Measurements from ENCODE around the gene LEFTY1. TPM values are rescaled to one million over a fixed set of nuclear protein-coding genes. Genes with fewer than 3 reads are reported as not detected.

The LEFTY1 gene
- total RNA-seq, 1 donor from 2014 or later = 0.28 TPM

DNA sequence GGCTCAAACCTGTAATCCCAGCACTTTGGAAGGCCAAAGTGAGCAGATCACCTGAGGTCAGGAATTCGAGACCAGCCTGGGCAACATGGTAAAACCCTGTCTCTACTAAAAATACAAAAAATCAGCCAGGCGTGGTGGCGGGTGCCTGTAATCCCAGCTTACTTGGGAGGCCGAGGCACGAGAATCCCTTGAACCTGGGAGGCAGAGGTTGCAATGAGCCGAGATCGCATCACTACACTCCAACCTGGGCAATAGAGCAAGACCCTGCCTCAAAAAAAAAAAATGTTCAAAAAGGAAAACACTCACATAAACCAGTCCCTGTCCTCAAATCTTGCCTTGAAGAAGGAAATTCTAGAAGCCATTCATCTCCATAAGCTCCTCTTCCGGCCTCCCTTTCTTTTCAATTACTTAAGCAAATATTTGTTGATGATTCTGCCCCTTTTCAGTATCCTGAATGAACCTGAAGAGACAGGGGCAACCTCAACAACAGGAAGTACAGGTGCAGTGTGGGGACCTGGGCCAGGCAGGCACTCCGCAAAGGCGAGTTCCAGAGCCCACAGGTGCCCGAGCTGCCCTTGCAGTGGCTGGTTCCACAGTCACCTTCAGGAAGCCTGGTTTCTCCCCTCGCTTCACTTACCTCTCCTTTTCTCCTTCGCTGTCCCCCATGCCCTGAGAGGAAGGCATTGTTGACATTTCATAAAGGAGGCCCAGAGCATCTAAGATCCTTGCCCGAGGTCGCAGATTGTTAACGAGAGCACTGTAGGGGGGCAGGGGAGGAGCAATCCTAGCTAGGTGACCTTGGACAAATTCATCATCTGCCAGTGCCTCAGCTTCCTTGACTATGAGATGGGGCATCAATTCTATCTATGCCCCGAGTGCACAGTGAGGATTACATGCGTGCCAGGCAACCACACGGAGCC is 8.9 kb upstream of the LEFTY1 start:
- Mint-ChIP-seq H3K36me3 (ENCODE audit: low read depth, unreplicated experiment) (no peaks in the 10 kb centered on the region), H3K4me1 (ENCODE audit: unreplicated experiment) (peaks cover 36% of the 10 kb centered on the region), H3K27me3 (ENCODE audit: unreplicated experiment) (peaks cover 15% of the 10 kb centered on the region), H3K4me3 (ENCODE audit: unreplicated experiment) (no peak overlapping the region), H3K27ac (ENCODE audit: unreplicated experiment) (no peak overlapping the region), H3K9me3 (ENCODE audit: unreplicated experiment) (no peaks in the 10 kb centered on the region)
- no peak for DNase-seq (ENCODE audit: low spot score)
- TF ChIP-seq, protein P1, sequence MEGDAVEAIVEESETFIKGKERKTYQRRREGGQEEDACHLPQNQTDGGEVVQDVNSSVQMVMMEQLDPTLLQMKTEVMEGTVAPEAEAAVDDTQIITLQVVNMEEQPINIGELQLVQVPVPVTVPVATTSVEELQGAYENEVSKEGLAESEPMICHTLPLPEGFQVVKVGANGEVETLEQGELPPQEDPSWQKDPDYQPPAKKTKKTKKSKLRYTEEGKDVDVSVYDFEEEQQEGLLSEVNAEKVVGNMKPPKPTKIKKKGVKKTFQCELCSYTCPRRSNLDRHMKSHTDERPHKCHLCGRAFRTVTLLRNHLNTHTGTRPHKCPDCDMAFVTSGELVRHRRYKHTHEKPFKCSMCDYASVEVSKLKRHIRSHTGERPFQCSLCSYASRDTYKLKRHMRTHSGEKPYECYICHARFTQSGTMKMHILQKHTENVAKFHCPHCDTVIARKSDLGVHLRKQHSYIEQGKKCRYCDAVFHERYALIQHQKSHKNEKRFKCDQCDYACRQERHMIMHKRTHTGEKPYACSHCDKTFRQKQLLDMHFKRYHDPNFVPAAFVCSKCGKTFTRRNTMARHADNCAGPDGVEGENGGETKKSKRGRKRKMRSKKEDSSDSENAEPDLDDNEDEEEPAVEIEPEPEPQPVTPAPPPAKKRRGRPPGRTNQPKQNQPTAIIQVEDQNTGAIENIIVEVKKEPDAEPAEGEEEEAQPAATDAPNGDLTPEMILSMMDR (IDR thresholded peaks at IDR 0.05; ENCODE audit: unreplicated experiment) = no peak

GRCh38 chr1:225896937-225897549 is 8.1 kb upstream of the LEFTY1 start:
- peak overlapping the region; percentile 32 for H3K27ac Mint-ChIP-seq (ENCODE audit: unreplicated experiment)
- H3K4me3 Mint-ChIP-seq (ENCODE audit: unreplicated experiment) = no peak overlapping the region
- TF ChIP-seq, protein P1 (IDR thresholded peaks at IDR 0.05; ENCODE audit: unreplicated experiment) = no peak
- peaks cover 15% of the 10 kb centered on the region for H3K27me3 Mint-ChIP-seq (ENCODE audit: unreplicated experiment)
- peaks cover 36% of the 10 kb centered on the region for H3K4me1 Mint-ChIP-seq (ENCODE audit: unreplicated experiment)
- DNase-seq (ENCODE audit: low spot score) = no peak
- H3K9me3 Mint-ChIP-seq (ENCODE audit: unreplicated experiment) = no peaks in the 10 kb centered on the region
- H3K36me3 Mint-ChIP-seq (ENCODE audit: low read depth, unreplicated experiment) = no peaks in the 10 kb centered on the region

DNA sequence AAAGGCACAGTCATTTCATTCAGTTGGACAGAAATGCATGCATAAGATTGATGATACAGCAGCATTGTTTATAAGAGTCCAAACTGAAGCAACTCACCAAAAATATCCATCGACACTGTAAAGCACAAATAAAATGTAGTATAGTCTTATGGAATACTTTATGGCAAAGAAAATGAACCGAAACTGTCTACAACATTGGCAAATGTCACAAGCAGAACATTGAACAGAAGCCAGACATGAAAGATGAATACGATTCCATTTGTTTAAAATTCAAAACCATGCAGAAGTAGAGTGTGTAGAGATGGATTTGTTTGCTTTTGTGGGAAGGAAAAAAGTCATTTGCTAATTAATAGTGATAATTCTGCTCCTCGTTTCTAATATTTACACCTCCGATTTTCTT is 7.5 kb upstream of the LEFTY1 start:
- H3K27ac Mint-ChIP-seq (ENCODE audit: unreplicated experiment) = peak overlapping the region; percentile 32
- H3K4me3 Mint-ChIP-seq (ENCODE audit: unreplicated experiment) = no peak overlapping the region
- TF ChIP-seq, protein P1 (IDR thresholded peaks at IDR 0.05; ENCODE audit: unreplicated experiment) = no peak
- peaks cover 36% of the 10 kb centered on the region for H3K4me1 Mint-ChIP-seq (ENCODE audit: unreplicated experiment)
- peaks cover 16% of the 10 kb centered on the region for H3K27me3 Mint-ChIP-seq (ENCODE audit: unreplicated experiment)
- no peaks in the 10 kb centered on the region for H3K36me3 Mint-ChIP-seq (ENCODE audit: low read depth, unreplicated experiment)
- no peak for DNase-seq (ENCODE audit: low spot score)
- H3K9me3 Mint-ChIP-seq (ENCODE audit: unreplicated experiment) = no peaks in the 10 kb centered on the region

GRCh38 chr1:225892307-225892706 is 3.4 kb upstream of the LEFTY1 start:
- H3K4me1 Mint-ChIP-seq (ENCODE audit: unreplicated experiment) = peaks cover 9% of the 10 kb centered on the region
- H3K27ac Mint-ChIP-seq (ENCODE audit: unreplicated experiment) = no peak overlapping the region
- no peak for DNase-seq (ENCODE audit: low spot score)
- H3K9me3 Mint-ChIP-seq (ENCODE audit: unreplicated experiment) = no peaks in the 10 kb centered on the region
- TF ChIP-seq, protein P1 (IDR thresholded peaks at IDR 0.05; ENCODE audit: unreplicated experiment) = no peak
- H3K4me3 Mint-ChIP-seq (ENCODE audit: unreplicated experiment) = no peak overlapping the region
- H3K36me3 Mint-ChIP-seq (ENCODE audit: low read depth, unreplicated experiment) = no peaks in the 10 kb centered on the region
- peaks cover 6% of the 10 kb centered on the region for H3K27me3 Mint-ChIP-seq (ENCODE audit: unreplicated experiment)

All from endothelial cell (in vitro differentiated cells).